Measurements from ENCODE around the gene ZBTB38. TPM values are rescaled to one million over a fixed set of nuclear protein-coding genes. Genes with fewer than 3 reads are reported as not detected.

The ZBTB38 gene, protein sequence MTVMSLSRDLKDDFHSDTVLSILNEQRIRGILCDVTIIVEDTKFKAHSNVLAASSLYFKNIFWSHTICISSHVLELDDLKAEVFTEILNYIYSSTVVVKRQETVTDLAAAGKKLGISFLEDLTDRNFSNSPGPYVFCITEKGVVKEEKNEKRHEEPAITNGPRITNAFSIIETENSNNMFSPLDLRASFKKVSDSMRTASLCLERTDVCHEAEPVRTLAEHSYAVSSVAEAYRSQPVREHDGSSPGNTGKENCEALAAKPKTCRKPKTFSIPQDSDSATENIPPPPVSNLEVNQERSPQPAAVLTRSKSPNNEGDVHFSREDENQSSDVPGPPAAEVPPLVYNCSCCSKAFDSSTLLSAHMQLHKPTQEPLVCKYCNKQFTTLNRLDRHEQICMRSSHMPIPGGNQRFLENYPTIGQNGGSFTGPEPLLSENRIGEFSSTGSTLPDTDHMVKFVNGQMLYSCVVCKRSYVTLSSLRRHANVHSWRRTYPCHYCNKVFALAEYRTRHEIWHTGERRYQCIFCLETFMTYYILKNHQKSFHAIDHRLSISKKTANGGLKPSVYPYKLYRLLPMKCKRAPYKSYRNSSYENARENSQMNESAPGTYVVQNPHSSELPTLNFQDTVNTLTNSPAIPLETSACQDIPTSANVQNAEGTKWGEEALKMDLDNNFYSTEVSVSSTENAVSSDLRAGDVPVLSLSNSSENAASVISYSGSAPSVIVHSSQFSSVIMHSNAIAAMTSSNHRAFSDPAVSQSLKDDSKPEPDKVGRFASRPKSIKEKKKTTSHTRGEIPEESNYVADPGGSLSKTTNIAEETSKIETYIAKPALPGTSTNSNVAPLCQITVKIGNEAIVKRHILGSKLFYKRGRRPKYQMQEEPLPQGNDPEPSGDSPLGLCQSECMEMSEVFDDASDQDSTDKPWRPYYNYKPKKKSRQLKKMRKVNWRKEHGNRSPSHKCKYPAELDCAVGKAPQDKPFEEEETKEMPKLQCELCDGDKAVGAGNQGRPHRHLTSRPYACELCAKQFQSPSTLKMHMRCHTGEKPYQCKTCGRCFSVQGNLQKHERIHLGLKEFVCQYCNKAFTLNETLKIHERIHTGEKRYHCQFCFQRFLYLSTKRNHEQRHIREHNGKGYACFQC (N-terminal part only)
- polyA plus RNA-seq (2013, experiment 1 of 2; ENCODE audit: insufficient read length), result 43.2 TPM
- polyA plus RNA-seq (2013, experiment 2 of 2; ENCODE audit: insufficient read length), result 42.7 TPM

DNA sequence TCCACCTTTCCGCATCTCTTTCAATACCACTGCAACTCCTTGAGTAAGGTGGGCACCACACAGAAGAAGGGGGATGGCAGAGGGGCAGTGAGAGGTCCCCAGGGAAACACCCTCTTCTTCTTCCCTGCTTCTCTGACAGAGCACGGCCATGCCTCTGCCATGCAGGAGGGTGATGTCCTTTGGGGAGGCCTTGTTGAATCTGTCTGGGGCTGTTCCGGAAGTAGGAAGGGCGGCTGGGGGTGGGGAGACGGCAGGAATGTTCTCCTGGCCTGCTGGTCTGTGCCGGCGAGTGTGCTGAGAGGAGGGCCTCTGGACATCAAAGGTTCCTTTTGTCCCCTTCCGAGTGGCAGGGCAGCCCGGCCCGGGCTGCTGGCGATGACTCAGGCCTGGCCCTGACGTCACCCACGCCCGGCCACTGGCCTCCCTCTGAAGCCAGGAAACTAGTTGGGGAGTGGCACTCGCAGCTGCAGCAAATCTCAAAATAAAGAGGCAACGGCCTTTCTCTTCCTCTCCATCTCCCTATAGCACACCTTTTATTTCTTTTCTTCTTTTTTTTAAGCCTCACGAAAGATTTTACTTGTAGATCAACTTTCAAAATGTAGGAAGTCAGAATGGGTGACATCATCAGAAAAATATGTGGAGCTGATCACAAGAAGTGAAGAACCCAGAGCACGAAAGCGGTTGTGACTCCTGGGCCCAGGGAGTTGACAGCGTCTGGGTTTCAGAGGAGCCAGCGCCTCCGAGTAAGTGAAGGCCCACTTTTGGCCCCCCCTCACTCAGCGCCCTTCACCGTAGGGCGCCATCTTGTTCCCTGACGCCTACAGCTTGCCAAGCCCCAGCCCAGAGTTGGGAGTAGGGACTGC, at the start of gene ZBTB38:
ZBTB38 (plus strand) TSS at position 443 of the 863 bp plus-strand sequence. CDS start 73,885 bp downstream, outside the sequence.
- peak; percentile 96 for DNase-seq

DNA sequence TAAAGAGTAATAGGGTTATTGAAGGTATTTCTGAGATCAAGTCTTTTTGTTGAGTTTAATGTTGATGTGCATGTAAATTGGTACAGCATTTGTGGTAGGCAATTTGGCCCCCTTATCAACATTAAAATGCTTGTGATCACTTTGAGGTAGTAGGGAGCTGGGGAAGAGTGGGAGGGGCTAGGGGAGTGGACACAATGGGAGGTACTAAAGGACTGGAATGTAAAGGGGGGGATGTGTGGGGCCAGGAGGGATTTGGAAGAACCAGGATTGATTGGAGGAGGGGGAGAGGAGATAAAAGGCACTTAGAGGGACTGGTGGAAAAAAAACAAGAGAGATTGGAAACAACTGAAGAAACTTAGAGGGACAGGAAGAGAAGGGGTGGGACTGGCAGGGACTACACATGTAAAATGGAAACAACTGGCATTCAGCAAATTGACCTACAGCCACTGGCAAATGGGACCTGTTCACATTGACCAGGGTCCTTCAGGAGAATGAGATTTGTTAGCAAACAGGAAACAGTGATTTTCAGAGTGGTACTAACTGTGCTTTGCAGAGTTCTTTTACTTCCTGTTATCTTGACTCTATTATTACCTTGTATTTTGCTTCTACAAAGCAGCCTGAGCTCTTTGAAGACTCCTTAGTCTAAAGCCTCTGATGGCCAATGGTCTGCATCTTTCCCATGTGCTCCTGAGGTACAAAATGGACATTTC, 47.8 kb upstream of the ZBTB38 start:
- no peak for DNase-seq

DNA sequence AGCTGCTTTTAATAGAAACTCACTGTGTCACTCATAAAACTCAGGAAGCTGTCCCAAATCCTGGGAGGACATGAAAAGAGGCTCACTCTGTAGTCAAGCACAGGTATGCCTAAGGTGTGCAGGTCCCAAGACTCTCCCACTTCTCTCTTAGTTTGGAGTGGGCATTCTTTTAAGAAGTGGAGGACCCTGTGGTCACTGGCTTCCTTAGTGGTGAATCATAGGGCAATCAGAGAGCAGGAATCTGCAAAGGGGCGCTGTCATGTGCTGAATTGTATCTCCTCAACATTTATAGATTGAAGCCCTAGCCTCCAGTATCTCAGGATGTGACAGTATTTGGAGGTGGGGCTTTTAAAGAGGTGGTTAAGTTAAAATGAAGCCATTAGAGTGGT, 47.2 kb upstream of the ZBTB38 start:
- peak; percentile 72 for DNase-seq

DNA sequence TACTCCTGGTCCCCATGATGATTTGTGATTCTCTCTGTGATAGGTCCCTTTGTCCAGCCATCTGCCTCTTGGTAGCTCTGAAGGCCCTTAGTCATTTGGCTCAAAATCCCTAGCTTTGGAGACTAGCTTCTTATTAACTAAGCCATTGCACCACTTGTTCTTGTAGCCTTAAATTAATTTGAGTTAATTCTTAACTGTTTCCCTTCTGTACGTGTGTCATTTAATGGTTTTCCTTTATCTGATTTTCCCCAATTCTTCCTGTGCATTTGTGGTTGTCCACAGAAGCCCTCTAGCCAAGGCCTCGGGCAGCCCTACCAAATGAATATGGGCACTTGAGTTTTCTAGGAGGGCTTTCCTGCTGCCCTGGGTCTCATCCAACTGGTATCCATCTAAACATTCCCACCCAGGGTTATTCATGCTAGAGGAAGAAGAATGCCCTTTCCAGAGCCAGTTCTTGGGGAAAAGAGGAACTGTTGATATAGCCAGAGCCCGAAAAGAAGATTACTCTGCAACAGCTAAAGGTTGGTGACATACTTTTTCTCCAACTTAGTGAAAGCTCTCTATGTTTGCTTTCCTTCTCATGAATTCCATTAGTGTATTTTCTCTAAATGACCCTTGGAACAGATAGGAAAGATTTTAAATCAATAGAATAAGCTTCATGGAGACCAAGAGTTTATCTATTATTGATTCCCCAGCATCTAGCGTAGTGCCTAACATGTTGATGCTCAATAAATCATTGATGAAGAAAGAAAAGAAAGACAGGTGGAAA, 44.2 kb upstream of the ZBTB38 start:
- DNase-seq, result no peak

DNA sequence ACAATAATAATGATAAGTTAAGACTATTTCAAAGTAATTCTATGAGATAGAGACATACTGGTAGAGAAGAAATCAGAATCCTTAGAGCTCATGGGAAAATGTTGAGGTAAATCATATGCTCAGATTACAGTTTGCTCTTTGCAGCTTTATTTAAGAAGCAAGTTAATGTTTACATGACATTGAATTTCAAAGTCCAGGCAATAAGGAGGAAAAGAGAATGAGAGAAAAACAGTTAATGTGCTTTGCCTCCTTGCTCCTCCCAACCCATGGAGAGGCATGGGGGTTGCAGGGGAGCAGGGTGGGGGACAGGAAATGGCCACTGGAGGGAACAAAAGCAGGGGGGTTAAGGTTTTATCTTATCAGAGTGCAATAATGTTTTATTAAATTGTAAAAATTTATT, 42.2 kb upstream of the ZBTB38 start:
- no peak for DNase-seq

DNA sequence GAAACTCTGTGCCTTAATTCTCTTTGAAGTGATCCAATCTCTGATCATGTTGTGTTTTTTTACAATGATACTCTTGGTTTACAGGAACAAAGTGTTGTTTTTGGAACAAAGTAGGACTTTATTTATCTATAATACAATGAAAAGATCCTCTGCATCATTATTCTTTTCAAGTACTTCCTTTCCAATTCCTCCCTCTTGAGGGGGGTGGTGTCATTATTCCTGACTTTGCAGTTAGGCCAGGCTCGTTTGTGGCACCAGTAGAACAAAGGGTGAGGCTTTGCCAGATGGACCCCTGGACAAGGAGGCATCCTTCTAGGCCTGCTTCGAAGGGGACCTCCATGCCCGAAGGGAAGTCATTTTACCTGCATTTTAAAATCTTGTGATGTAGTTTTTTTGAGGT, 41.7 kb upstream of the ZBTB38 start:
- no peak for DNase-seq

DNA sequence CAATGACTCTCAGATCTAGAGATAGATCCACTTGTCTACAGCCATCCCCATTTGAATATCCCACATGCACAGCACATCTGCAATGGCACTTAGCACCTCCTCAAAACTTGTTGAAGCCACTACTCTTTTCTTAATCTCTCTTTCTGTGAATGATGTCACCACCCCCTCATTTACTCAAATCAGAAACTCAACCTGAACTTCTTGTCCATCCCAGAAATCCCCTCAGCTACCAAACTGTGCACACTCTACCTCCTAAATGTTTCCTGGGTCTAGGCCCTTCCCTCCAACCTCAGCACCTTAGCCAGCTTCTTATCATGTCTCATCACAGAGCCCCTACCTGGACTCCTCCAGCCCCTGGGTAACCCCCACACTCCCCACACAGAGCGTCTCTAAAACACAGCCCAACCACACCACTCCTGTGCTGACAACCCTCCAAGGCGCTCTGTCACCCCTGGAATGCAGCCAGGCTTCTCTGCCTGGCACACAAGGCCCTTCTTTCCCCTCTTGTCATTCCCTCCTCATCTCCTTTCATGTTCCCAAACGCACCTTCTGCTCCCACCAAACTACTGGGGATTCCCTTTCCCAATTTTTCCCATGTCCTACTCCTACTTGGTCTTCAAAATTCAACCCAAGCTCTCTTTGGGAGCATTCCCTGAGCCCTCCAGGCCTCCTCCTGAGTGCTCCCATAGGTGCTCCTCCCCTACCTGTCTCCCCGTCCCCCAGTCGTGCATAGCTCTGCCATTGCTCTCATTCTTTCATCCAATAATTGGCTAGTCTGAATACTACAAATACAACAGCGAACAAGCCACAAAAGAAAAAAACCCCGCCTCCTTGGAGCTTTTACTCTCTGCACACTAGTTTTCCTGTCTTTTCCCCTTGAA, 39.8 kb upstream of the ZBTB38 start:
- no peak for DNase-seq

DNA sequence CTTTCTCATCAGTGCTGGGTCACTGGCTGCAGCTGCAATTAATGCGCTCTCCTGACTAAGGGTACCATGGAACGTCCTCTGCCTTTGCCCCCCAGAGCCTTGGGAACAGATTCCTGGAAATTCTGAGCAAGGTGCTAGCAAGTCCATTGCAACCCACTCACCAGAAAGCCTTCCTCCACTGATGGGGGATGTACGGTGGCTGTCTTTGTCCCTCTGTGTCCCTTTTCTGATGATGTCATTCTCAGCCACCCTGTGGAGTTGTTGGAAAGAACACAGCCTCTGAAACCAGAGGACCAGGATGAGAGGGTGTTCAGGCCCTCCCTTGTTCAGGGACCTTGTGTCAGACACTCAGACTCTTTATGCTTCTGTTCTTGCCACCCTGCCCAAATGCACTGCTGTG, 38.1 kb upstream of the ZBTB38 start:
- DNase-seq, result no peak

DNA sequence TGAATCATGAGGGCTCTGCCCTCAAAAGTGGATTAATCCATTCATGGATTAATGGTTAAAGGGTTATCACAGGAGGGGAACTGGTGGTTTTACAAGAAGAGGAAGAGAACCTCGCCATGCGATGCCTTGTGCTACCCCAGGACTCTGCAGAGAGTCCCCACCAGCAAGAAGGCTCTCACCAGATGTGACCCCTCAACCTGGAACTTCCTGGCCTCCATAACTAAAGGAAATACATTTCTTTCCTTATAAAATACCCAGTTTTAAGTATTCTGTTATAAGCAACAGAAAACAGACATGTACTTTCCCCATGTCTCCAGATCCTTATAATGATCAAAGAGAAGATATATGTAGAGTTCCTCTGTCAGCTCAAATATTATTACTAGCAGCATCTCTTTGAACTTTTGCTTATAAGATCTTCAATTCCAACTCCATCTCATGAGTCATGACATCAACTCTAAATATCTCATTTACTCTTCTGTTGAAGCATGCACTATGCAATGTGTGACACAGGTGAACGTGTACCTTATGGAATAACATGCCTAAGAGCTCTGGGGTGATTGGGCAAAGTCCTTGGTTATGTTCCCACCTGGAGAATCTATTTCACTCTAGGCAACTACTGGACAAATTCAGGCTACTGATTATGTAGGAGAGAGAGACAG, 37.5 kb upstream of the ZBTB38 start:
- DNase-seq, result no peak

DNA sequence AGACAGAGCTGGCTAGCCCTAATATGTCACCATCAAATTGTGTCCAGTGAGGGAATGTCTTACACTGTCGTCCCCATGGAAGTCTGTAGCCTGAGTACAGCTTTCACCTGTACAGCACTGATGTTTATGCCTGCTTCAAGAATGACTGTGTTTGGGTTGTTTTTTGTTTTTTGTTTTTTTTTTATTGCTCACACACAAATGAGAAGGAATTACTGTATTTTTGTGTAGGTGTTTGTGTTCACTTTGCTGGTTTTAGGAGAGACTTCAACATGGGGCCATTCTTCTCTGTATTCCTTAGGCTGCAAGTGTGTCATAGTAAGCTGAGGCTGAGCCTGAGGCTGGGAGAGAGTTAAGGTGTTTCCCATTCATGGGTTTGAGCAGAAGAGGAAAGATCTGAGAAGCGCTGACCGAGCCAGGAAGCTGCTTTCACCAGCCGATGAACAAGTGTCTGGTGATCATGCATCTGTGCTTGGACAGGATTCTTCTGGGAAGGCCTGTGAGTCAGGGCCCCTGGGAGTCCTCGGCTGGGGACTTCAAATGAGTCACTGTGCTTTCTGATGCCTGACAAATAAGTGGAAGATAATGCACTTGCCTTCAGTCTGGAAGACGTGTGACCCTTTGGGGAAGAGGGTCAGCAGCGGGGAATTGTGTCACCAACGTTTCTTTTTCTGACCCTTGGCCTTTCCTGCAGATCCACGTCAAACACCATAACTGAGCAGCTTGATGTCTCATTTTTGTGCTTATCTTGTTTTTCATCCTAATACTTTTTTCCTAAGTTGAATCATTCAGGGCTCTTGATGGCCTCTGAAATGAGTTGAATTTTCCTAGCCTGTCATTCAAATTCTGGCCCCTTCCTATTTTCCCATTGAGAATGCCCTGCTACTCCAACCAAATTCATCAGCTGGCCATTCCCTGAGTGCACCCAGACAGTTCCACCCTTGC, 36.7 kb upstream of the ZBTB38 start:
- peak; percentile 99 for DNase-seq

DNA sequence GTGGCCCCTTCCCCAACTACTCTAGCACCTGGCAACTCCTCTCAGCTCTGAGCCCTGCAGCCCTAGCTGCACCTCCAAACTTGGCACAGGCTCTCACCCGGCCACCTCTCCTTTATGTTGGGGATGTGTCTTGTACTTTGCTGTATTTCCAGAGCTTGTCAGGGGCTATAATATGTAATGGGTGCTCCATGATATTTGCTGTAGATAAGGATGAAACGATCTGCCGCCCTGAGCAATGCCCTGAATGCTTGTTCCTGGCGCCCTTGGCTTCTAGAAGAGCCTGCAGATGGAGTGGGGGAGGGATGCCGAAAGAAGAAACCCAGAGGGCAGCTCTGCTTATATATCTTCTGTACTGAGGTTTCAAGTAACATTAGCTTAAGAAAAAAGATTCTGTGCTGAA, 35.9 kb upstream of the ZBTB38 start:
- DNase-seq, result no peak

DNA sequence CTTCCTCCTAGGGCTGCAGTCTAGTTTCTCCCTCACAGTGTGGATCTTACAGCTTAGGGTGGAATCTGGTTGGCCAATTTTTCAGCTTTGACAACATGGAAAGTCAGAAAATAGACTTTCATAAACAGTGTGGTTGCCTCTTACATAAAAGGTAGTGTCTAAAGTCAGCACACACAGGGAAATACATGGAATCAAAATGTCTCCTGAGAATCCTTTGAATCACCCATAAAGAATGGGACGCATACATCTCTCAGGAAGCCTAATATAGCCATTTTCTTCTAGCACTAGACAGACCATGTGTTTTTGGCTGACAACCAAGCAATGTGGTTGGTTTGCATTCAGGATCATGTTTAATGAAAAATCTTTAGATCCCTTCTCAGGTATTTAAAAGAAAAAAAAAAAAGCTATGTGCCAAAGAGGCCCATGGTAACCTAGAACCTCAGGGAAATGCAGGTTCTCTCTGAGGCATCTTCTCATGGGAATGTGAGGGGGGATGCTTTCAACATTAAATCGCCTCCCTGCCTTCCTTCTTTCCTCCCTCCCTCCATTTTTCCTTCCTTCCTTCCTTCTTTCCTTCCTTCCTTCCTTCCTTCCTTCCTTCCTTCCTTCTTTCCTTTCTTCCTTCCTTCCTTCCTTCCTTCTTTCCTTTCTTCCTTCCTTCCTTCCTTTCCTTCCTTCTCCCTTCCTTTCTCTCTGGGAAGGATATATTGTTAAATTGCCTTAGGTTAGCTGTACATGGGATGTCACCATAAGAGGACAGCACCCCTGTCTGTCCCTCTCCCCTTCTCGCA, 34.3 kb upstream of the ZBTB38 start:
- DNase-seq, result peak; percentile 95

DNA sequence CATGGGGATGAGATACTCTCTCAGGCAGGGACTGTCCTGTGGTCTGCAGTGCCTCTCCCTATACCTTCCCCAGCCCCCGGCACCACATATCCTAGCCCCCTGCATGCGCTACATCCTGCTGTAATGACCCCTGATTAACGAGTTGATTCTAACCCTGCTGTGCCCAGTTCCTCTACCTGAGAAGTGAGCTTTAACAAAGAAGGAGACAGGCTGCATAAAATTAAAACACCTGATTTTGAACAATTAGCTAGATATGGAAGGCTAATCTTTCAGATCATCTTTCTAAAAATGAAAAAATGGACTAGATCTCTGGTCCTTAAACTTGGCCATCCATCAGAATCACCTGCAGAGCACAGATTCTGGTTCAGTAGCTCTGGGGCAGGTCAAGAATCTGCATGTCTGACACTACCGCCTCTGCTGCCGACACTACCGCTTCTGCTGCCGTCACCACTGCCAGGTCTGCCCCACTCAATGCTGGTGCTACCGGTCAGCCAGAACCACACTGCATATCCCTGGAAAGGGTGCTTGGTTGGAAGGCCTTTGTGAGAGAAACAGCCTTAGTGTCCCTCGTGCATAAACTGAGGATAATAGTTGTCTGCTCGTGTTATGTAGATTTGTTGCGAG, 33.6 kb upstream of the ZBTB38 start:
- no peak for DNase-seq

DNA sequence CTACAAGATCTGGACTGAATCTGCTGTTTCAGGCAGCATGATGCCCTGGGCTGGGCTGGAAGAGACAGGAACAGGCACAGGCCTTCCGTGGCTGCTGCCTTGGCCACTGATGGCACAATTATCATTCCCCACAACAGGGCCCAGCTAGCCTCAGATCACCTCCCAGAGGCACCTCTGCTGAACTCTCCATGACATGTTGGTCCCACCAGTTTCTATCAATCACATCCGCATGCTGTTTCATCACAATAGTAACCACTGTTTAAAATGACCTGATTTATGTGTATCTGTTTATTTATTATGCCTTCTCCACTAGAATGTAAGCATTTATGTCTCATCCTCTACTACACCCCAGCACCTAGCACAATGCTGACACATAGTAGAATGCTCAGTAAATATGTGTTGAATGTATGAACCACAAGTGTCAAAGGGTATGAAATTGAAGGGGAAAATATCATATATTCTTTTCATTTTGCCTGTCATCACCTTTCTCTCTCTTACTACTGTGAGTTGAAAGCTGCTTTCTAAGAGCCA, 32.7 kb upstream of the ZBTB38 start:
- DNase-seq, result peak; percentile 30

DNA sequence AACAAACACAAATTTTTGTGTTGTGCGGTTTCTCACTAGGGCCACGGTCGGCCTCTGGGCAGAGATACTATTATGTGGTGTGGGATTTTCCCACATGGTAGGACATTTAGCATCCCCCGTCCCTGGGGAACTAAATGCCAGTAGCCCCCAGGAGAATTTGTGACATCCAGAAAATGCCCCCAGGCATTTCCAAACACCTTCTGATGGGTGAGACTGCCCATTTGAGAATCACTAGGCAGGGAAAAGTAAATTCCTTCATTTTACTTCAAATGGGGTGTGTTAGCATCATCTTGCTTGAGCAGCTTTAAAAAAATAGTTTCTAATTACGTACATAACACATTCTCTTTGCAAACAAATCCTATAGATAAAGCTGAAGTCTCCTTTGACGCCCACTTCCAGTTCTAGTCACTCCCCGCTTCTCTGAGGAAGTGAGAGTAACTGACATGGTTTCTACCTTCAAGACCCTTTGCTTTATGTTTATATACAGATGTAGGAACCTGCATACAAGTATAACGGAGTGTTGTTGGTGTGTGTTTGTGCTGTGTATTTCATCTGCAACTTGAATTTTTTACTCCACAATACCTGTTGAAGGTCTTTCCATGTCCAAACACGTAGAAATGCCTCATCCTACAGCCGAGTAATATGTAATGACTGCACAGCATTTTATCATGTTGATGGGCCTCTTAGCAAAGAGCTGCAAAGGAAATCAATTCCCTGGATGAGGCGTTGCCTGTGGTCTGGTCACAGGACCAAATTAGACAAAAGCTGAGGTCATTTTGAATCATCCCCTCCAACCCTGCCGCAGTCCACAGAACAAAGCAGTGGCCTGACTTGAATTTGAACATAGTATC, 31.4 kb upstream of the ZBTB38 start:
- peak; percentile 80 for DNase-seq

Data from fibroblast of skin of back (primary cell).